Liver (tissue), 9 donors: ENCODE data around the gene TEAD2. TPM values are rescaled to one million over a fixed set of nuclear protein-coding genes. Genes with fewer than 3 reads are reported as not detected.

ENCODE experiments used
- DNase-seq: peaks from one replicate; pipeline ENCODE4 v3.0.0-alpha.2; 2017; ENCODE audit warnings: low spot score
- H3K27ac ChIP-seq, 2 donors: one replicate each; pipeline ENCODE4 v1.7.0; 2013; ENCODE audit warnings: inconsistent platforms in 2 of 2, low read length in 2 of 2, control low read depth in 1 of 2, low read depth in 1 of 2, mild to moderate bottlenecking in 1 of 2
- H3K27me3 ChIP-seq, 4 donors: one replicate each; pipeline versions ENCODE4 v1.6.1 to v1.7.0; 2013; ENCODE audit warnings: low read length in 3 of 4, inconsistent platforms in 1 of 4, mild to moderate bottlenecking in 1 of 4, moderate library complexity in 1 of 4; ENCODE audit not compliant: control insufficient read depth in 4 of 4, insufficient read depth in 4 of 4
- H3K36me3 ChIP-seq, 4 donors: one replicate each; pipeline versions ENCODE4 v1.6.1 to v1.7.0; 2013; ENCODE audit warnings: low read length in 3 of 4, mild to moderate bottlenecking in 3 of 4, low read depth in 1 of 4, moderate library complexity in 1 of 4; ENCODE audit not compliant: control insufficient read depth in 4 of 4, insufficient read depth in 3 of 4
- H3K4me1 ChIP-seq, 4 donors: one replicate each; pipeline versions ENCODE4 v1.6.1 to v1.7.0; 2013; ENCODE audit warnings: low read length in 3 of 4, mild to moderate bottlenecking in 3 of 4, moderate library complexity in 1 of 4; ENCODE audit not compliant: control insufficient read depth in 4 of 4, insufficient read depth in 4 of 4
- H3K4me3 ChIP-seq, 3 donors: one replicate each; pipeline versions ENCODE4 v1.6.1 to v1.7.0; 2013; ENCODE audit warnings: low read length in 3 of 3, control low read depth in 1 of 3, low read depth in 1 of 3, mild to moderate bottlenecking in 1 of 3
- H3K9ac ChIP-seq, 2 donors: one replicate each; pipeline ENCODE4 v1.7.0; 2013; ENCODE audit warnings: low read length in 2 of 2, mild to moderate bottlenecking in 2 of 2, moderate library complexity in 2 of 2, control low read depth in 1 of 2, low read depth in 1 of 2
- H3K9me3 ChIP-seq, 4 donors: one replicate each; pipeline versions ENCODE4 v1.6.1 to v1.7.0; 2013; ENCODE audit warnings: low read length in 3 of 4; ENCODE audit not compliant: control insufficient read depth in 4 of 4
- ATF3 ChIP-seq: IDR thresholded peaks from 2 replicates; pipeline ENCODE4 v1.6.1; 2016; ENCODE audit warnings: antibody characterized with exemption
- CTCF ChIP-seq: fragments of 150-350 bp; IDR thresholded peaks from 2 replicates; pipeline ENCODE4 v1.5.1; 2017; ENCODE audit warnings: improper control_type of control experiment, low read depth, low read length; ENCODE audit not compliant: missing input control
- EGR1 ChIP-seq, 2 donors: IDR thresholded peaks; 2 replicates each; pipeline ENCODE4 v1.6.1; 2016 to 2018; ENCODE audit warnings: antibody characterized with exemption in 2 of 2, low read depth in 2 of 2
- FOXA1 ChIP-seq: IDR thresholded peaks from 2 replicates; pipeline ENCODE4 v1.6.1; 2016; ENCODE audit warnings: antibody characterized with exemption
- FOXA2 ChIP-seq: IDR thresholded peaks from 2 replicates; pipeline ENCODE4 v1.6.1; 2016; ENCODE audit warnings: antibody characterized with exemption
- GABPA ChIP-seq, 2 donors: IDR thresholded peaks in 1 of 2; conservative IDR thresholded peaks in 1 of 2; 2 replicates each; pipeline ENCODE4 v1.6.1; 2016; ENCODE audit warnings: antibody characterized with exemption in 2 of 2, mild to moderate bottlenecking in 1 of 2, moderate library complexity in 1 of 2
- HNF4G ChIP-seq: IDR thresholded peaks from 2 replicates; pipeline ENCODE4 v1.6.1; 2016; ENCODE audit warnings: antibody characterized with exemption
- JUND ChIP-seq, 2 donors: IDR thresholded peaks; 2 replicates each; pipeline ENCODE4 v1.6.1; 2016; ENCODE audit warnings: antibody characterized with exemption in 2 of 2
- MAX ChIP-seq: IDR thresholded peaks from 2 replicates; pipeline ENCODE4 v1.6.1; 2016; ENCODE audit warnings: antibody characterized with exemption
- NR2F2 ChIP-seq: IDR thresholded peaks from 2 replicates; pipeline ENCODE4 v1.6.1; 2016; ENCODE audit warnings: antibody characterized with exemption
- RAD21 ChIP-seq, 2 donors: IDR thresholded peaks; 2 replicates each; pipeline ENCODE4 v1.6.1; 2016; ENCODE audit warnings: antibody characterized with exemption in 2 of 2, mild to moderate bottlenecking in 2 of 2
- REST ChIP-seq: IDR thresholded peaks from 2 replicates; pipeline ENCODE4 v1.6.1; 2016; ENCODE audit warnings: antibody characterized with exemption, mild to moderate bottlenecking
- RXRA ChIP-seq, 2 donors: IDR thresholded peaks; 2 replicates each; pipeline ENCODE4 v1.6.1; 2017 to 2018; ENCODE audit warnings: antibody characterized with exemption in 2 of 2, mild to moderate bottlenecking in 1 of 2
- SP1 ChIP-seq: IDR thresholded peaks from 2 replicates; pipeline ENCODE4 v1.6.1; 2018; ENCODE audit warnings: antibody characterized with exemption, mild to moderate bottlenecking
- TAF1 ChIP-seq: conservative IDR thresholded peaks from 2 replicates; pipeline ENCODE4 v1.6.1; 2016; ENCODE audit warnings: antibody characterized with exemption, mild to moderate bottlenecking
- ZBTB33 ChIP-seq: IDR thresholded peaks from 2 replicates; pipeline ENCODE4 v1.6.1; 2016; ENCODE audit warnings: antibody characterized with exemption
- WGBS: extraction: QIAGEN DNeasy Blood & Tissue Kit; methylation state at CpG from one replicate; pipeline ENCODE4 v1.1.7; 2013; 5-methylcytosine and 5-hydroxymethylcytosine counted together
- polyA plus RNA-seq, 2 donors: library from polyadenylated mRNA; stranded (reverse) in 1 of 2; unstranded in 1 of 2; fragments of 200-250 nt in 1 of 2; fragments of >200 nt in 1 of 2; fragmentation: Nextera tagmentation in 1 of 2; extraction: Ambion mirVana in 1 of 2; gene quantifications; one replicate each; pipeline versions ENCODE4 v1.2.1 to v1.2.3, GENCODE V29; 2013 to 2015
- total RNA-seq, 2 donors: library from RNA; depleted of rRNA; stranded (reverse); fragments of >200 nt; gene quantifications; one replicate each; pipeline ENCODE4 v1.2.3, GENCODE V29; 2014
- donor health status: healthy.
- donor health status: healthy.
- donor health status: healthy.
- donor health status: healthy.
- donor health status: healthy.

The TEAD2 gene
- total and polyA plus RNA-seq, 4 donors = 3.3 to 8.1 (median 4.4) TPM

- Histone ChIP-seq H3K4me1 (no peaks in the 10 kb centered on the region), H3K9ac (no peak overlapping the region), H3K9me3 (no peaks in the 10 kb centered on the region), H3K27me3 (peaks cover 0 to 2% (median 0%) of the 10 kb centered on the region in 4 donors), H3K27ac (no peak overlapping the region), H3K36me3 (no peaks in the 10 kb centered on the region), H3K4me3 (no peak overlapping the region)
- DNase-seq = no peak
- TF ChIP-seq RXRA (IDR thresholded peaks at IDR 0.05) (no peak), FOXA2 (no peak), CTCF (no peak), FOXA1 (no peak), TAF1 (no peak), REST (no peak), SP1 (no peak), GABPA (IDR thresholded peaks at IDR 0.05 in 1 of 2, conservative IDR thresholded peaks at IDR 0.05 in 1 of 2) (no peak), NR2F2 (no peak), EGR1 (IDR thresholded peaks at IDR 0.05; ENCODE audit: low read depth in 2 of 2) (no peak), ZBTB33 (no peak)
- 79% methylated on average over 15 of the region's 15 CpGs for WGBS
Measured at GRCh38 chr19:49395581-49396407, 33.6 kb upstream of the TEAD2 start.

- no peaks in the 10 kb centered on the region for H3K4me1 ChIP-seq
- no peaks in the 10 kb centered on the region for H3K36me3 ChIP-seq
- H3K4me3 ChIP-seq = no peak overlapping the region
- no peak for DNase-seq
- no peaks in the 10 kb centered on the region for H3K9me3 ChIP-seq
- H3K9ac ChIP-seq = no peak overlapping the region
- H3K27ac ChIP-seq = no peak overlapping the region
- H3K27me3 ChIP-seq = peaks cover 0 to 2% (median 0%) of the 10 kb centered on the region in 4 donors
- WGBS = 57% methylated on average over 5 of the region's 5 CpGs
- TF ChIP-seq JUND (IDR thresholded peaks at IDR 0.05) (no peak), CTCF (no peak), ATF3 (no peak), HNF4G (no peak), TAF1 (no peak), FOXA2 (no peak), MAX (no peak), FOXA1 (no peak), REST (no peak), RAD21 (IDR thresholded peaks at IDR 0.05) (no peak)
Measured at GRCh38 chr19:49393881-49394280, 31.7 kb upstream of the TEAD2 start.
